MM.1S (cell line): ENCODE results near the gene SUSD2.

Experiments used
- CTCF ChIP-seq: fragments of 300-600 bp; sonication (generic); IDR thresholded peaks from 2 replicates; pipeline ENCODE4 v1.5.1; 2016; ENCODE audit warnings: antibody characterized with exemption, low read length, mixed read lengths
- EZH2 ChIP-seq: fragments of 300-600 bp; sonication (generic); optimal IDR thresholded peaks from 2 replicates; pipeline ENCODE3; 2017; ENCODE audit warnings: low read depth, mild to moderate bottlenecking, antibody characterized with exemption, low read length, mixed read lengths

DNA sequence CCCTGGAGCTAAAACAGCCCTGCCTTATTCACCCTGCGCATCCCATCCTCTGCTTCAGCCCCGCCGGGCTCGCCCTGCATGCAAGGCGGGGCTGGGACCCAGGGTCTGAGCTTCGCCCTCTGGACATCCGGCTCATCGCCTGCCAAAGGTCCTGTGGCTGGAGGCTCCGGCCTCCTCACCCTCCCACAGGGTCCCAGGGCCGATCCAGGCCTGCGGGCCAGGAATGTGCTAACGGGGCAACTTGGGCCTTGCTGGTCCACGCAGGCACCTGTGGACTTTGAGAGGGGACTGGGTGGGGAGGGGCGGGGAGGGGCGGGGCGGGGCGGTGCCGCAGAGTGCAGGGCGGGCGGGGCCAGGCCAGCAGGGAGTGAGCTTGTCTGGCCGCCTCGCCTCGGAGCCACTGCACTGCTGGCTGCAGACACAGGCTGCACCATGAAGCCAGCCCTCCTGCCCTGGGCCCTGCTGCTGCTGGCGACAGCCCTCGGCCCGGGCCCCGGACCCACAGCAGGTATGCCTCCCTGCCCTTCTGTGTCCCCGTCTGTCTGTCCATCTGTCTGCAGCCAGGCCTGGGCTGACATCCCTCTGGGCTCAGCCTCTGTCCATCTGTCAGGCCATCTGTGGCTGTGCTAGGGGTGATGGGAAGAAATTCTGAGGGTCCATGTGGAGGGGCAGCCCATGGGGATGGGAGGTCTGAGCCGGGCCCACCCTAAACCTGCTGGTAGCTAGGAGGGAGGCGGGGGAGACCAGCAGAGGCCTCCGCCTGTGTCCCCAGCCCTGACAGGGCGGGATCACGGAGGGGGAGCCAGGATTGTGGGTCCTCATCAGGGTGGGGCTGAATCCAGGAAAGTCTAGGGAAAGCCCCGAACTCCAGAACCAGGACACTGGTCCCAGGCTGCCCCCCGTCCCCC, at the start of gene SUSD2:
- TF ChIP-seq CTCF (no peak), EZH2 (no peak)
